Duodenal mucosa (tissue), 2 donors: ENCODE measurements around the gene LIFR.

Experiments used
- H3K27ac ChIP-seq: one replicate; pipeline ENCODE4 v1.7.0; 2013; ENCODE audit warnings: low read depth, low read length
- H3K27me3 ChIP-seq, 2 donors: one replicate each; pipeline ENCODE4 v1.7.0; 2013; ENCODE audit warnings: low read length in 2 of 2, control low read depth in 1 of 2; ENCODE audit not compliant: insufficient read depth in 2 of 2, control insufficient read depth in 1 of 2
- H3K36me3 ChIP-seq, 2 donors: one replicate each; pipeline ENCODE4 v1.7.0; 2013; ENCODE audit warnings: low read length in 2 of 2, control low read depth in 1 of 2; ENCODE audit not compliant: insufficient read depth in 2 of 2, control insufficient read depth in 1 of 2
- H3K4me1 ChIP-seq, 2 donors: one replicate each; pipeline ENCODE4 v1.7.0; 2013; ENCODE audit warnings: low read length in 2 of 2, control low read depth in 1 of 2; ENCODE audit not compliant: insufficient read depth in 2 of 2, control insufficient read depth in 1 of 2
- H3K4me3 ChIP-seq, 2 donors: one replicate each; pipeline ENCODE4 v1.7.0; 2013; ENCODE audit warnings: low read length in 2 of 2, low read depth in 1 of 2
- H3K9ac ChIP-seq, 2 donors: one replicate each; pipeline ENCODE4 v1.7.0; 2013; ENCODE audit warnings: low read length in 2 of 2, low read depth in 1 of 2
- H3K9me3 ChIP-seq, 2 donors: one replicate each; pipeline ENCODE4 v1.7.0; 2013; ENCODE audit warnings: low read length in 2 of 2, control low read depth in 1 of 2; ENCODE audit not compliant: control insufficient read depth in 1 of 2

The LIFR gene

GRCh38 chr5:38456657-38457399 lies 99.6 kb downstream of the LIFR start:
- Histone ChIP-seq H3K4me3 (no peak overlapping the region), H3K9ac (no peak overlapping the region), H3K9me3 (no peaks in the 10 kb centered on the region), H3K27me3 (peaks cover 0 to 4% of the 10 kb centered on the region in 2 donors), H3K4me1 (peaks cover 0 to 5% of the 10 kb centered on the region in 2 donors), H3K36me3 (no peaks in the 10 kb centered on the region), H3K27ac (no peak overlapping the region)

DNA sequence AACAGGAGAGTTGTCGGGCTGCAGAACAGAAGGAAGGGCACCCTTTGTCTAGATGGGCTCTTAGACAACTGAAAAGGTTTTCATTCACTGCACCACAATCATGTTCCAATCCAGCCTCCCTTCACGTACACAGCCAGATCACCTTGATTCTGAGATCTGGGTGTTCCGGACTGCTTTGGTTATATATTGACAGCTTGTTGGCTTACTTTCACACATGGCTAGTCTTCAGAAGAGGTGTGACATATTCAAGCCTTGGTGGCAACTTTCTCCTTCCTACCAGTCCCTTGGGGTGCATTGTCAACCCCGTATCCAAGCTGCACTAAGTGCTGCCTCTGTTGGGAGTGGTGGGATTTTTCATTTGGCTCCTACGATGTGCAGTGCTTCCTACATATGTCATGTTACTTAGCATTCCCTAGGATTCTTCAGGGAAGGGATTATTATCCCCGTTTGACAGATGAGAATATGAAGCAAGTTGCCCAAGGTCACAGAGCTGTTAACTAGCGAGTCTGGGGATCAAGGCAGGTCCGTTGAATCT lies 100.6 kb downstream of the LIFR start:
- H3K4me3 ChIP-seq = no peak overlapping the region
- no peak overlapping the region for H3K27ac ChIP-seq
- peaks cover 2 to 9% of the 10 kb centered on the region in 2 donors for H3K27me3 ChIP-seq
- H3K4me1 ChIP-seq = peaks cover 0 to 5% of the 10 kb centered on the region in 2 donors
- no peak overlapping the region for H3K9ac ChIP-seq
- no peaks in the 10 kb centered on the region for H3K36me3 ChIP-seq
- no peaks in the 10 kb centered on the region for H3K9me3 ChIP-seq

DNA sequence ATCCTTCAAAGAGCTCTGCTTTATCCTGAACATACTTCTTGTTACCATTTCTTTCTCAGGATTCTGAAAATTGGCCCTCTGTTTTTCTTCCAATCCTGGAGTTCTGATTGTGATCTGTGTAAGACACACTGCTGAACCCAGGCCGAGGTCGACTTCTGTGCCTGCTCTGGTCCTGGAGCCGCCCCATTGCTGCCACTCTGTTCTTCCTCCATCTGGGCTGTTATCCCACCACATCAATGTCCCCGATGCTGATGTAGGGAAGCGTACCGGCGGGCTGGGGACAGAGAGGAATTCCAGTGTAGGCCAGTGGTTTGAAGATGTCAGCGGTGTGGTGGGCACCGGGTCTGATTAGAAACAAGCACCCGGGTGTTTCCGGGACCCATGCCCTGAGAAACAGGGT lies 102.5 kb downstream of the LIFR start:
- H3K9ac ChIP-seq = no peak overlapping the region
- no peak overlapping the region for H3K27ac ChIP-seq
- peaks cover 0 to 5% of the 10 kb centered on the region in 2 donors for H3K4me1 ChIP-seq
- peaks cover 2 to 6% of the 10 kb centered on the region in 2 donors for H3K27me3 ChIP-seq
- no peaks in the 10 kb centered on the region for H3K36me3 ChIP-seq
- H3K4me3 ChIP-seq = no peak overlapping the region
- no peaks in the 10 kb centered on the region for H3K9me3 ChIP-seq

GRCh38 chr5:38453506-38453905 lies 102.9 kb downstream of the LIFR start:
- Histone ChIP-seq H3K27me3 (peaks cover 2 to 6% of the 10 kb centered on the region in 2 donors), H3K27ac (no peak overlapping the region), H3K9ac (no peak overlapping the region), H3K4me1 (peaks cover 0 to 5% of the 10 kb centered on the region in 2 donors), H3K36me3 (no peaks in the 10 kb centered on the region), H3K4me3 (no peak overlapping the region), H3K9me3 (no peaks in the 10 kb centered on the region)

- Histone ChIP-seq H3K9ac (no peak overlapping the region), H3K27me3 (peaks cover 2 to 9% of the 10 kb centered on the region in 2 donors), H3K4me3 (no peak overlapping the region), H3K4me1 (peaks cover 0 to 5% of the 10 kb centered on the region in 2 donors), H3K36me3 (no peaks in the 10 kb centered on the region), H3K27ac (no peak overlapping the region), H3K9me3 (no peaks in the 10 kb centered on the region)
These were observed 104.2 kb downstream of the LIFR start for GRCh38 chr5:38452201-38452600.

- no peak overlapping the region for H3K9ac ChIP-seq
- H3K36me3 ChIP-seq = no peaks in the 10 kb centered on the region
- peaks cover 2 to 9% of the 10 kb centered on the region in 2 donors for H3K27me3 ChIP-seq
These were observed 105.2 kb downstream of the LIFR start for GRCh38 chr5:38451074-38451725.

DNA sequence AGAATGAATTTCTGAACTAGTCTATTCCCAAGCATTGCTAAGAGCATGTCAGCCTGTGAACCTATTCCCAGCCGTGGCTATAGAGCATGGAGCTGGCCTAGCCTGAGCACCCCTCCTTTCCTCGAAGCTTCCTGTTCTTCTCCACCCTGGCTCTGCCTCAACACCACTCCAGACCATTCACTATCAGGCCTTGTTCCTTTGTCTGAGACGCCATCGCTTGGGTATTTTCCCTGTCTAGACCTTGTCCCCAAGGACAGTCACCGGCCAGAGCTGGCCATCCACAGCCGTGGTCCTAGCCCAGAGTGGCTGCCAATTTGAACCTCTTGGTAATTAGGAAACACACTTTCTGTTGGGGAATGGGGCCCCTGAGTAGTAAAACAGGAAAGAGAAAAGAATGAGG lies 105.8 kb downstream of the LIFR start:
- Histone ChIP-seq H3K9ac (no peak overlapping the region), H3K4me1 (peaks cover 0 to 5% of the 10 kb centered on the region in 2 donors), H3K27me3 (peaks cover 2 to 9% of the 10 kb centered on the region in 2 donors), H3K9me3 (no peaks in the 10 kb centered on the region), H3K27ac (no peak overlapping the region), H3K36me3 (no peaks in the 10 kb centered on the region), H3K4me3 (no peak overlapping the region)

More at GRCh38 chr5:38451074-38451725, 105.2 kb downstream of the LIFR start:
- Histone ChIP-seq H3K9me3 (no peaks in the 10 kb centered on the region), H3K4me1 (peaks cover 0 to 5% of the 10 kb centered on the region in 2 donors), H3K4me3 (no peak overlapping the region), H3K27ac (no peak overlapping the region)

DNA sequence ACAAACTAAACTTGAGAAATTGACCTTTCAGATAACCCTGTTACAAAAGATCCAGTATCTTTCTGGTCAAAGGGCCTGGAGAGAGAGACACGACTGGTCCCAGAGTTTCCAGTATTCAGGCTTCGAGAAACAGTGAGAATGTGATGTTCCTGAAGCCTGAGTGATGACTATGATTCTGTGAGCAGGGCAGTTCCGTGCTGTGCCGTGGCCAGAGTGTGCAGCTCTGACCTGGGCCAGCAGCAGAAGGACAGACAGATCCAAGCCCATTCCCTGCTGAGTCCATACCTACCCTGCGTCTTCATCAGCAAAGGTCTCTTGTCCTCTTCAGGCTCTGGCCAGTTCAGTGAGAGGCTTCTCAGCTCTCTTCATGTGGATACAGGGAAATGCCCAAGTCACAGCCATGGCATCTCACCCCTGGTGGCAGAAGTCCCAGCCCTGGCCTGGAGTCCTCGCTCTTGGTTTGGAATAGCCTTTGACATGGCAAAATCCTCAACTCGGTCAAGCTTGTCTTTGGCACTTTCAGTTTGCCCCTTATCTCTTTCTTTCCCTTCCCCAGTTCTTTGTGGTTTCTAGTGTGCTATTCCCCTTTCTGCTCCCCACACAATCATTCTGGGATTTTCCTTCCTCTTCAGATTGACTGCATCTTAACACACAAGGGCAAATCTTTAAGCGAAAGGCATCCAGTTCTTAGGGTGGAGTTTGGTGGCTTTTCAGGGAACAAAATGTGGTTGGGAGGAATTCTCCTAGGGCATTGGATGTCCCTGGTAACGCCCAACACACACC lies 107.7 kb downstream of the LIFR start:
- Histone ChIP-seq H3K4me3 (no peak overlapping the region), H3K9ac (no peak overlapping the region), H3K27me3 (peaks cover 2 to 9% of the 10 kb centered on the region in 2 donors), H3K27ac (no peak overlapping the region), H3K4me1 (peaks cover 0 to 1% of the 10 kb centered on the region in 2 donors), H3K36me3 (no peaks in the 10 kb centered on the region), H3K9me3 (no peaks in the 10 kb centered on the region)

- Histone ChIP-seq H3K9me3 (no peaks in the 10 kb centered on the region), H3K36me3 (no peaks in the 10 kb centered on the region), H3K4me1 (no peaks in the 10 kb centered on the region), H3K9ac (no peak overlapping the region), H3K4me3 (no peak overlapping the region), H3K27me3 (peaks cover 2 to 9% of the 10 kb centered on the region in 2 donors), H3K27ac (no peak overlapping the region)
These were observed 108.7 kb downstream of the LIFR start for GRCh38 chr5:38447786-38448185.

- Histone ChIP-seq H3K36me3 (no peaks in the 10 kb centered on the region), H3K4me3 (no peak overlapping the region), H3K27me3 (peaks cover 2 to 9% of the 10 kb centered on the region in 2 donors), H3K4me1 (no peaks in the 10 kb centered on the region), H3K9ac (no peak overlapping the region), H3K27ac (no peak overlapping the region), H3K9me3 (no peaks in the 10 kb centered on the region)
These were observed 109.4 kb downstream of the LIFR start for GRCh38 chr5:38447056-38447455.
